Right forelimb (tissue), 1 donor: ENCODE results near the gene UBE2E2.

Source experiments
- DNase-seq: peaks from one replicate; pipeline ENCODE4 v3.0.0-alpha.2; 2018

Gene UBE2E2

DNA sequence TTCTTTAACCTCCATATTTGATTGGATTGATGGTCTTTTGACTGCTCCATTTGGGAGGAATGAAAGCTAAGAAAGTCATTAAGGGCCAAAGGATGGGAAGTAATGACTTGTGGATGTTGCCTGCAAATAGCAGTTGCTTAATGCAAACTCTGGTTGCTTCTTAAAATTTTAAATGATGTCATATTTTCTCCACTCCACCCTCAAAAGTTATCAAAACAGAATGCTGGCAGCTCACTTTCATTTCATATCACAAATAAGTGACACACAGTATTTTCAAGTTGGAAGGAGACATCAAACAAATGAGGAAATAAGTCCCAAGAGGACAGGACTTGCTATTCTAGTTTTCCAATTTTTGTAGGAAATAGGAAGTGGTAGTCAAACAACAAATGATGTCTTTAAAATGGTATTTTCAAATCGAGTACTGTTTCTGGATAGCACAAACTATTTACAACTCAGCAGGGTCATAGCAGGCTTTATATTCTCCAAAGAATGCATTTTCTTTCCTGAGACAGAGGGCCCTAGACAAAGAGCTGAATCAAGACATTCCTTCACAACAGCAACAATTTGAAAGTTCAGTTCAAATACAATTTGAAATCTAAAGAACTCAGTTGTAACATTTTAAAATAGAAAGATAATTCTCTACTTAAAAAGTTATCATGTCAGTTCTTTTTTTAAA, 437.5 kb downstream of the UBE2E2 start:
- no peak for DNase-seq
